C1 segment of cervical spinal cord (tissue), 14 donors: ENCODE results near the gene ZNF584.

ENCODE experiments used
- DNase-seq, 14 donors: peaks; one replicate each; lab custom pipeline; 2025; lab: John Stamatoyannopoulos, UW

ZNF584 gene

GRCh38 chr19:58466089-58466759, 57.8 kb downstream of the ZNF584 start:
- no peak for DNase-seq

GRCh38 chr19:58466760-58467589, 58.5 kb downstream of the ZNF584 start, which contains the start of gene ZNF324:
Gene ZNF324 (plus strand): TSS chr19:58467080. CDS start chr19:58469186, 2,106 bp downstream.
- DNase-seq: peak; percentile 67 to 98 (median 95)
